ENCODE measurements around the gene RHBDD1.

Gene RHBDD1

GRCh38 chr2:226943862-226944620 lies 108.2 kb downstream of the RHBDD1 start:
- no peak for DNase-seq

- no peak for DNase-seq
These were observed 117.4 kb downstream of the RHBDD1 start for GRCh38 chr2:226953206-226953605.

- no peak for DNase-seq
These were observed 118.0 kb downstream of the RHBDD1 start for GRCh38 chr2:226953826-226954225.

GRCh38 chr2:226956659-226957058 lies 120.8 kb downstream of the RHBDD1 start:
- DNase-seq = no peak

- DNase-seq = no peak
These were observed 123.6 kb downstream of the RHBDD1 start for GRCh38 chr2:226959418-226959817.

- no peak for DNase-seq
These were observed 126.4 kb downstream of the RHBDD1 start for GRCh38 chr2:226962176-226962773.

- no peak for DNase-seq
These were observed 127.7 kb downstream of the RHBDD1 start for GRCh38 chr2:226963528-226963927.

GRCh38 chr2:226965376-226965775 lies 129.5 kb downstream of the RHBDD1 start:
- DNase-seq = no peak

- DNase-seq = no peak
These were observed 133.7 kb downstream of the RHBDD1 start for GRCh38 chr2:226969417-226970080.

- no peak for DNase-seq
These were observed 134.5 kb downstream of the RHBDD1 start for GRCh38 chr2:226970362-226970761.

GRCh38 chr2:226971084-226971483 lies 135.2 kb downstream of the RHBDD1 start:
- DNase-seq = no peak

GRCh38 chr2:226971770-226972169 lies 135.9 kb downstream of the RHBDD1 start:
- no peak for DNase-seq

- DNase-seq = no peak
These were observed 138.0 kb downstream of the RHBDD1 start for GRCh38 chr2:226973816-226974215.

- no peak for DNase-seq
These were observed 141.9 kb downstream of the RHBDD1 start for GRCh38 chr2:226977775-226978190.

- DNase-seq = no peak
These were observed 142.4 kb downstream of the RHBDD1 start for GRCh38 chr2:226978300-226978699.

GRCh38 chr2:226979004-226979403 lies 143.2 kb downstream of the RHBDD1 start:
- DNase-seq = no peak

- DNase-seq = no peak
These were observed 146.0 kb downstream of the RHBDD1 start for GRCh38 chr2:226981791-226982326.

GRCh38 chr2:226983895-226984749 lies 148.3 kb downstream of the RHBDD1 start:
- DNase-seq = no peak

- DNase-seq = no peak
These were observed 149.1 kb downstream of the RHBDD1 start for GRCh38 chr2:226984750-226985582.

GRCh38 chr2:226985583-226985946 lies 149.7 kb downstream of the RHBDD1 start:
- no peak for DNase-seq

- DNase-seq = no peak
These were observed 155.8 kb downstream of the RHBDD1 start for GRCh38 chr2:226991663-226992062.

GRCh38 chr2:226993171-226993570 lies 157.3 kb downstream of the RHBDD1 start:
- DNase-seq = no peak
